ENCODE data around the gene KANK3.
"Not testable (repeated sequence)": the region's sequence is repeated elsewhere in the genome, so short reads cannot be mapped to it uniquely, and the experiment has no call there.

The KANK3 gene

GRCh38 chr19:8385566-8385965, 42.5 kb upstream of the KANK3 start:
- peaks cover 12% of the 10 kb centered on the region for H3K36me3 ChIP-seq (ENCODE audit: control insufficient read depth, insufficient read depth, low read length)
- not testable (repeated sequence) for H3K4me3 ChIP-seq (ENCODE audit: extremely low read depth, insufficient read depth, low read length, poor library complexity, severe bottlenecking); H3K9me3 ChIP-seq (ENCODE audit: control insufficient read depth, low read length); H3K4me1 ChIP-seq (ENCODE audit: control insufficient read depth, insufficient read depth, low read length, poor library complexity, severe bottlenecking); H3K27ac ChIP-seq (ENCODE audit: low read depth, low read length, severe bottlenecking)
- WGBS, 2 experiments (ENCODE audit: insufficient coverage in 2 of 2), result 96 to 100% methylated on average over 2 to 3 of the region's 3 CpGs

GRCh38 chr19:8385103-8385502, 42.0 kb upstream of the KANK3 start:
- 100% methylated on average over 1 of the region's 2 CpGs; no CpG with 5 or more reads in 1 of the 2 experiments for WGBS, 2 experiments (ENCODE audit: insufficient coverage in 2 of 2)
- not testable (repeated sequence) for H3K9me3 ChIP-seq (ENCODE audit: control insufficient read depth, low read length); H3K27ac ChIP-seq (ENCODE audit: low read depth, low read length, severe bottlenecking); H3K4me1 ChIP-seq (ENCODE audit: control insufficient read depth, insufficient read depth, low read length, poor library complexity, severe bottlenecking); H3K4me3 ChIP-seq (ENCODE audit: extremely low read depth, insufficient read depth, low read length, poor library complexity, severe bottlenecking)
- H3K36me3 ChIP-seq (ENCODE audit: control insufficient read depth, insufficient read depth, low read length), result peaks cover 12% of the 10 kb centered on the region

- not testable (repeated sequence) for H3K9me3 ChIP-seq (ENCODE audit: control insufficient read depth, low read length); H3K4me3 ChIP-seq (ENCODE audit: extremely low read depth, insufficient read depth, low read length, poor library complexity, severe bottlenecking); H3K4me1 ChIP-seq (ENCODE audit: control insufficient read depth, insufficient read depth, low read length, poor library complexity, severe bottlenecking); H3K27ac ChIP-seq (ENCODE audit: low read depth, low read length, severe bottlenecking)
- 100% methylated on average over 1 of the region's 4 CpGs for WGBS, 2 experiments (ENCODE audit: insufficient coverage in 2 of 2)
- H3K36me3 ChIP-seq (ENCODE audit: control insufficient read depth, insufficient read depth, low read length), result peaks cover 12% of the 10 kb centered on the region
These were observed 41.5 kb upstream of the KANK3 start for GRCh38 chr19:8384569-8384968.

- H3K4me3 ChIP-seq (ENCODE audit: extremely low read depth, insufficient read depth, low read length, poor library complexity, severe bottlenecking); H3K4me1 ChIP-seq (ENCODE audit: control insufficient read depth, insufficient read depth, low read length, poor library complexity, severe bottlenecking); H3K9me3 ChIP-seq (ENCODE audit: control insufficient read depth, low read length); H3K27ac ChIP-seq (ENCODE audit: low read depth, low read length, severe bottlenecking); H3K36me3 ChIP-seq (ENCODE audit: control insufficient read depth, insufficient read depth, low read length): not testable (repeated sequence)
- 92 to 97% methylated on average over 9 to 12 of the region's 13 CpGs for WGBS, 2 experiments (ENCODE audit: insufficient coverage in 2 of 2)
These were observed 36.3 kb upstream of the KANK3 start for GRCh38 chr19:8379156-8379891.

GRCh38 chr19:8377598-8377997, 34.5 kb upstream of the KANK3 start:
- Histone ChIP-seq H3K9me3 (ENCODE audit: control insufficient read depth, low read length) (no peaks in the 10 kb centered on the region), H3K4me1 (ENCODE audit: control insufficient read depth, insufficient read depth, low read length, poor library complexity, severe bottlenecking) (no peaks in the 10 kb centered on the region), H3K36me3 (ENCODE audit: control insufficient read depth, insufficient read depth, low read length) (peaks cover 19% of the 10 kb centered on the region), H3K27ac (ENCODE audit: low read depth, low read length, severe bottlenecking) (no peak overlapping the region), H3K4me3 (ENCODE audit: extremely low read depth, insufficient read depth, low read length, poor library complexity, severe bottlenecking) (no peak overlapping the region)
- no CpG with 5 or more reads among the region's 1 CpG for WGBS, 2 experiments (ENCODE audit: insufficient coverage in 2 of 2)

GRCh38 chr19:8376373-8376974, 33.4 kb upstream of the KANK3 start:
- H3K4me3 ChIP-seq (ENCODE audit: extremely low read depth, insufficient read depth, low read length, poor library complexity, severe bottlenecking); H3K4me1 ChIP-seq (ENCODE audit: control insufficient read depth, insufficient read depth, low read length, poor library complexity, severe bottlenecking); H3K9me3 ChIP-seq (ENCODE audit: control insufficient read depth, low read length); H3K27ac ChIP-seq (ENCODE audit: low read depth, low read length, severe bottlenecking): not testable (repeated sequence)
- peaks cover 20% of the 10 kb centered on the region for H3K36me3 ChIP-seq (ENCODE audit: control insufficient read depth, insufficient read depth, low read length)
- 83 to 96% methylated on average over 4 to 9 of the region's 10 CpGs for WGBS, 2 experiments (ENCODE audit: insufficient coverage in 2 of 2)

- 94 to 96% methylated on average over 25 of the region's 32 CpGs for WGBS, 2 experiments (ENCODE audit: insufficient coverage in 2 of 2)
- H3K4me1 ChIP-seq (ENCODE audit: control insufficient read depth, insufficient read depth, low read length, poor library complexity, severe bottlenecking); H3K4me3 ChIP-seq (ENCODE audit: extremely low read depth, insufficient read depth, low read length, poor library complexity, severe bottlenecking); H3K9me3 ChIP-seq (ENCODE audit: control insufficient read depth, low read length); H3K27ac ChIP-seq (ENCODE audit: low read depth, low read length, severe bottlenecking): not testable (repeated sequence)
- H3K36me3 ChIP-seq (ENCODE audit: control insufficient read depth, insufficient read depth, low read length), result peaks cover 20% of the 10 kb centered on the region
These were observed 32.7 kb upstream of the KANK3 start for GRCh38 chr19:8375766-8376165.

GRCh38 chr19:8373867-8374813, 31.1 kb upstream of the KANK3 start:
- Histone ChIP-seq H3K9me3 (ENCODE audit: control insufficient read depth, low read length) (no peaks in the 10 kb centered on the region), H3K4me3 (ENCODE audit: extremely low read depth, insufficient read depth, low read length, poor library complexity, severe bottlenecking) (no peak overlapping the region), H3K36me3 (ENCODE audit: control insufficient read depth, insufficient read depth, low read length) (peaks cover 17% of the 10 kb centered on the region), H3K27ac (ENCODE audit: low read depth, low read length, severe bottlenecking) (no peak overlapping the region), H3K4me1 (ENCODE audit: control insufficient read depth, insufficient read depth, low read length, poor library complexity, severe bottlenecking) (peaks cover 7% of the 10 kb centered on the region)
- 92 to 94% methylated on average over 22 of the region's 26 CpGs for WGBS, 2 experiments (ENCODE audit: insufficient coverage in 2 of 2)

- WGBS, 2 experiments (ENCODE audit: insufficient coverage in 2 of 2), result 95 to 96% methylated on average over 24 to 25 of the region's 28 CpGs
- H3K4me3 ChIP-seq (ENCODE audit: extremely low read depth, insufficient read depth, low read length, poor library complexity, severe bottlenecking), result no peak overlapping the region
- H3K27ac ChIP-seq (ENCODE audit: low read depth, low read length, severe bottlenecking), result no peak overlapping the region
- peaks cover 22% of the 10 kb centered on the region for H3K4me1 ChIP-seq (ENCODE audit: control insufficient read depth, insufficient read depth, low read length, poor library complexity, severe bottlenecking)
- no peaks in the 10 kb centered on the region for H3K9me3 ChIP-seq (ENCODE audit: control insufficient read depth, low read length)
- peaks cover 23% of the 10 kb centered on the region for H3K36me3 ChIP-seq (ENCODE audit: control insufficient read depth, insufficient read depth, low read length)
These were observed 28.1 kb upstream of the KANK3 start for GRCh38 chr19:8371011-8371804.

All from mesodermal cell (in vitro differentiated cells).